Skeletal muscle satellite cell (primary cell): ENCODE data around the gene DDT.
"Not testable (repeated sequence)": the region's sequence is repeated elsewhere in the genome, so short reads cannot be mapped to it uniquely, and the experiment has no call there.

Experiments
- H3K27me3 ChIP-seq: 2 replicates; pipeline ENCODE4 v1.7.0; 2013; ENCODE audit warnings: low read length; ENCODE audit not compliant: control insufficient read depth, insufficient read depth
- H3K36me3 ChIP-seq: 2 replicates; pipeline ENCODE4 v1.7.0; 2013; ENCODE audit warnings: mild to moderate bottlenecking, control low read depth, low read length; ENCODE audit not compliant: insufficient read depth
- H3K4me1 ChIP-seq: 2 replicates; pipeline ENCODE4 v1.7.0; 2013; ENCODE audit warnings: low read length; ENCODE audit not compliant: control insufficient read depth, insufficient read depth
- H3K4me2 ChIP-seq: 2 replicates; pipeline ENCODE4 v1.7.0; 2013; ENCODE audit warnings: mild to moderate bottlenecking, low read length
- H3K4me3 ChIP-seq: 2 replicates; pipeline ENCODE4 v1.7.0; 2013; ENCODE audit warnings: low read length
- H3K9ac ChIP-seq: 2 replicates; pipeline ENCODE4 v1.7.0; 2013; ENCODE audit warnings: mild to moderate bottlenecking, low read depth, low read length, moderate library complexity
- H3K9me3 ChIP-seq: replicated peaks from 2 replicates; pipeline ENCODE4 v1.7.0; 2013; ENCODE audit warnings: mild to moderate bottlenecking, control low read depth, low read length

DDT gene

GRCh38 chr22:23966568-23966967 lies 7.7 kb downstream of the DDT start, which contains the start of gene DDTL:
TSS of gene DDTL (plus strand) at chr22:23966888. CDS start at chr22:23966915, 27 bp downstream.
- not testable (repeated sequence) for H3K27me3 ChIP-seq, H3K9me3 ChIP-seq, H3K4me1 ChIP-seq, H3K4me3 ChIP-seq, H3K9ac ChIP-seq, H3K4me2 ChIP-seq
- H3K36me3 ChIP-seq: peaks cover 20% of the 10 kb centered on the region

GRCh38 chr22:23966094-23966493 lies 8.1 kb downstream of the DDT start:
- not testable (repeated sequence) for H3K4me2 ChIP-seq, H3K4me1 ChIP-seq, H3K9me3 ChIP-seq, H3K4me3 ChIP-seq, H3K9ac ChIP-seq, H3K27me3 ChIP-seq
- H3K36me3 ChIP-seq: peaks cover 16% of the 10 kb centered on the region

- H3K4me3 ChIP-seq, H3K36me3 ChIP-seq, H3K4me1 ChIP-seq, H3K9me3 ChIP-seq, H3K27me3 ChIP-seq, H3K9ac ChIP-seq: not testable (repeated sequence)
- peak within 1 kb of the TSS; percentile 56 for H3K4me2 ChIP-seq
Observed at GRCh38 chr22:23961084-23961771, 13.0 kb downstream of the DDT start, which contains the start of gene GSTT2B. TSS of gene GSTT2B (minus strand) at chr22:23961195. CDS start at chr22:23961131, 64 bp downstream.

GRCh38 chr22:23956301-23956900 lies 17.8 kb downstream of the DDT start:
- peak overlapping the region; percentile 31 for H3K4me2 ChIP-seq
- H3K9me3 ChIP-seq, H3K9ac ChIP-seq, H3K36me3 ChIP-seq, H3K27me3 ChIP-seq, H3K4me1 ChIP-seq, H3K4me3 ChIP-seq: not testable (repeated sequence)

GRCh38 chr22:23955886-23956285 lies 18.4 kb downstream of the DDT start:
- not testable (repeated sequence) for H3K9me3 ChIP-seq, H3K4me3 ChIP-seq, H3K36me3 ChIP-seq, H3K27me3 ChIP-seq, H3K4me2 ChIP-seq, H3K4me1 ChIP-seq, H3K9ac ChIP-seq

- H3K4me3 ChIP-seq, H3K36me3 ChIP-seq, H3K4me1 ChIP-seq, H3K9ac ChIP-seq, H3K9me3 ChIP-seq, H3K4me2 ChIP-seq, H3K27me3 ChIP-seq: not testable (repeated sequence)
Observed at GRCh38 chr22:23954991-23955305, 19.3 kb downstream of the DDT start.

- not testable (repeated sequence) for H3K9ac ChIP-seq, H3K4me2 ChIP-seq, H3K4me3 ChIP-seq, H3K9me3 ChIP-seq, H3K36me3 ChIP-seq, H3K27me3 ChIP-seq, H3K4me1 ChIP-seq
Observed at GRCh38 chr22:23954193-23954990, 19.8 kb downstream of the DDT start.

- not testable (repeated sequence) for H3K9ac ChIP-seq, H3K36me3 ChIP-seq, H3K27me3 ChIP-seq, H3K4me2 ChIP-seq, H3K4me3 ChIP-seq, H3K4me1 ChIP-seq, H3K9me3 ChIP-seq
Observed at GRCh38 chr22:23953485-23953884, 20.8 kb downstream of the DDT start.

- not testable (repeated sequence) for H3K4me2 ChIP-seq, H3K4me1 ChIP-seq, H3K4me3 ChIP-seq, H3K9me3 ChIP-seq, H3K27me3 ChIP-seq, H3K36me3 ChIP-seq, H3K9ac ChIP-seq
Observed at GRCh38 chr22:23952794-23953405, 21.3 kb downstream of the DDT start.

- not testable (repeated sequence) for H3K9ac ChIP-seq, H3K9me3 ChIP-seq, H3K27me3 ChIP-seq, H3K4me1 ChIP-seq, H3K36me3 ChIP-seq, H3K4me2 ChIP-seq, H3K4me3 ChIP-seq
Observed at GRCh38 chr22:23951383-23951782, 22.9 kb downstream of the DDT start.

GRCh38 chr22:23949764-23950163 lies 24.5 kb downstream of the DDT start:
- not testable (repeated sequence) for H3K9ac ChIP-seq, H3K36me3 ChIP-seq, H3K4me2 ChIP-seq

More at GRCh38 chr22:23949764-23950163, 24.5 kb downstream of the DDT start:
- not testable (repeated sequence) for H3K4me1 ChIP-seq, H3K27me3 ChIP-seq, H3K9me3 ChIP-seq, H3K4me3 ChIP-seq
